GDM1 (cell line): ENCODE data around the gene ASB9.
"Not testable (repeated sequence)": the region's sequence is repeated elsewhere in the genome, so short reads cannot be mapped to it uniquely, and the experiment has no call there.

Experiments
- DNase-seq: peaks from one replicate; lab custom pipeline; 2025; lab: John Stamatoyannopoulos, UW

The ASB9 gene

GRCh38 chrX:15269618-15270521 is at the start of gene ASB9:
ASB9 (minus strand) TSS chrX:15270083; CDS start chrX:15269874, 209 bp downstream.
- peak; percentile 59 for DNase-seq

- DNase-seq, result no peak
Measured at GRCh38 chrX:15319075-15319474, 49.2 kb upstream of the ASB9 start.

- no peak for DNase-seq
Measured at GRCh38 chrX:15315509-15315908, 45.6 kb upstream of the ASB9 start, which contains the start of gene ASB11. ASB11 (minus strand) TSS chrX:15315640; CDS start chrX:15315605, 35 bp downstream.

- no peak for DNase-seq
Measured at GRCh38 chrX:15314472-15314871, 44.6 kb upstream of the ASB9 start.

GRCh38 chrX:15311119-15311518 is 41.2 kb upstream of the ASB9 start:
- no peak for DNase-seq

- no peak for DNase-seq
Measured at GRCh38 chrX:15310117-15310516, 40.2 kb upstream of the ASB9 start.

GRCh38 chrX:15305899-15306298 is 36.0 kb upstream of the ASB9 start:
- DNase-seq, result not testable (repeated sequence)

- no peak for DNase-seq
Measured at GRCh38 chrX:15301924-15302323, 32.0 kb upstream of the ASB9 start.

- DNase-seq, result no peak
Measured at GRCh38 chrX:15299941-15300851, 30.3 kb upstream of the ASB9 start.

GRCh38 chrX:15298780-15299179 is 28.9 kb upstream of the ASB9 start:
- DNase-seq, result no peak

GRCh38 chrX:15298201-15298600 is 28.3 kb upstream of the ASB9 start:
- no peak for DNase-seq

- DNase-seq, result no peak
Measured at GRCh38 chrX:15293451-15293850, 23.6 kb upstream of the ASB9 start.

- no peak for DNase-seq
Measured at GRCh38 chrX:15292861-15293260, 23.0 kb upstream of the ASB9 start.

- no peak for DNase-seq
Measured at GRCh38 chrX:15277604-15278003, 7.7 kb upstream of the ASB9 start.

- DNase-seq, result no peak
Measured at GRCh38 chrX:15274946-15275345, 5.1 kb upstream of the ASB9 start.

GRCh38 chrX:15273275-15273674 is 3.4 kb upstream of the ASB9 start:
- not testable (repeated sequence) for DNase-seq

- DNase-seq, result no peak
Measured at GRCh38 chrX:15271757-15272156, 1.9 kb upstream of the ASB9 start.

- DNase-seq, result no peak
Measured at GRCh38 chrX:15269120-15269519, 763 bp downstream of the ASB9 start.

- no peak for DNase-seq
Measured at GRCh38 chrX:15254852-15255251, 15.0 kb downstream of the ASB9 start.

- DNase-seq, result no peak
Measured at GRCh38 chrX:15245896-15246295, 24.0 kb downstream of the ASB9 start.

GRCh38 chrX:15244421-15244820 is 25.5 kb downstream of the ASB9 start:
- DNase-seq, result no peak

GRCh38 chrX:15242899-15243555 is 26.9 kb downstream of the ASB9 start:
- no peak for DNase-seq
